ENCODE results near the gene MACROD1.

- no peak for TF ChIP-seq POLR2A (conservative IDR thresholded peaks at IDR 0.05)
- TF ChIP-seq ZKSCAN1 (IDR thresholded peaks at IDR 0.05; ENCODE audit: low read depth, low read length), result no peak
- TF ChIP-seq KDM1A (IDR thresholded peaks at IDR 0.05), result no peak
- TF ChIP-seq EWSR1 (IDR thresholded peaks at IDR 0.05; ENCODE audit: borderline replicate concordance, low read depth, partially characterized antibody), result no peak
- no peak for TF ChIP-seq CTCF (IDR thresholded peaks at IDR 0.05 in 2 of 3, conservative IDR thresholded peaks at IDR 0.05 in 1 of 3; ENCODE audit: insufficient read depth in 2 of 3, low read depth in 1 of 3, low read length in 3 of 3)
- no peak for TF ChIP-seq POLR2AphosphoS5 (IDR thresholded peaks at IDR 0.05; ENCODE audit: control insufficient read depth, insufficient read depth, low read depth, low read length)
- TF ChIP-seq SP1 (CRISPR knock-in tag; IDR thresholded peaks at IDR 0.05), result no peak
- TF ChIP-seq FOXA1 (IDR thresholded peaks at IDR 0.05; ENCODE audit: borderline replicate concordance), result no peak
Measured at GRCh38 chr11:64141081-64141783, 24.7 kb downstream of the MACROD1 start.
